GM11168 (cell line): Measurements from ENCODE around the gene PLB1.
"Not testable (repeated sequence)": the region's sequence is repeated elsewhere in the genome, so short reads cannot be mapped to it uniquely, and the experiment has no call there.

Source experiments
- in situ Hi-C: fragments of 300-500 bp; cut with MboI; formaldehyde crosslinking; loops from one replicate; pipeline ENCODE4 v1.12.0; 2022; ENCODE audit warnings: low sequenced_read_pairs; ENCODE audit not compliant: unreplicated experiment

PLB1 gene

GRCh38 chr2:28528206-28528605, 32.3 kb downstream of the PLB1 start:
- in situ Hi-C loops = no loop called here

- in situ Hi-C loops = no loop called here
These were observed 34.9 kb downstream of the PLB1 start for GRCh38 chr2:28530782-28531181.

- in situ Hi-C loops = no loop called here
These were observed 36.5 kb downstream of the PLB1 start for GRCh38 chr2:28532399-28532798.

GRCh38 chr2:28533044-28533680, 37.3 kb downstream of the PLB1 start:
- in situ Hi-C loops = no loop called here

- in situ Hi-C loops = no loop called here
These were observed 39.0 kb downstream of the PLB1 start for GRCh38 chr2:28534817-28535216.

- in situ Hi-C loops = no loop called here
These were observed 42.3 kb downstream of the PLB1 start for GRCh38 chr2:28538134-28538533.

- in situ Hi-C loops = no loop called here
These were observed 42.8 kb downstream of the PLB1 start for GRCh38 chr2:28538652-28539051.

GRCh38 chr2:28539118-28539541, 43.3 kb downstream of the PLB1 start:
- in situ Hi-C loops = no loop called here

- in situ Hi-C loops = no loop called here
These were observed 47.6 kb downstream of the PLB1 start for GRCh38 chr2:28543316-28544035.

GRCh38 chr2:28544036-28544346, 48.1 kb downstream of the PLB1 start:
- in situ Hi-C loops = no loop called here

GRCh38 chr2:28544405-28544921, 48.6 kb downstream of the PLB1 start:
- in situ Hi-C loops = no loop called here

- in situ Hi-C loops = no loop called here
These were observed 49.2 kb downstream of the PLB1 start for GRCh38 chr2:28544922-28545589.

- in situ Hi-C loops = no loop called here
These were observed 49.8 kb downstream of the PLB1 start for GRCh38 chr2:28545590-28546200.

GRCh38 chr2:28546242-28546641, 50.4 kb downstream of the PLB1 start:
- in situ Hi-C loops = no loop called here

GRCh38 chr2:28547223-28547860, 51.5 kb downstream of the PLB1 start:
- in situ Hi-C loops = no loop called here

- in situ Hi-C loops = no loop called here
These were observed 52.2 kb downstream of the PLB1 start for GRCh38 chr2:28547906-28548600.

- in situ Hi-C loops = not testable (repeated sequence)
These were observed 54.5 kb downstream of the PLB1 start for GRCh38 chr2:28550345-28550744.

GRCh38 chr2:28552045-28552823, 56.4 kb downstream of the PLB1 start:
- in situ Hi-C loops = no loop called here

- in situ Hi-C loops = no loop called here
These were observed 60.4 kb downstream of the PLB1 start for GRCh38 chr2:28556303-28556702.
